Activated T-helper 17 cell treated with anti-CD3 and anti-CD28 coated beads, Interleukin-2, amount 50 U/mL, for 72 hours (primary cell): ENCODE data around the gene SETD1A. TPM values are rescaled to one million over a fixed set of nuclear protein-coding genes. Genes with fewer than 3 reads are reported as not detected.

ENCODE experiments used
- ATAC-seq: fragments of 150-1000 bp; cut with Tn5 transposase; replicated peaks from 2 replicates; pipeline ENCODE4 v1.10.0; 2021; ENCODE audit warnings: mild to moderate bottlenecking, moderate library complexity
- H3K27ac Mint-ChIP-seq: one replicate; pipeline ENCODE4 v1.8.0; 2022; ENCODE audit warnings: mixed read lengths
- H3K27me3 Mint-ChIP-seq: one replicate; pipeline ENCODE4 v1.8.0; 2022; ENCODE audit warnings: mixed read lengths
- H3K36me3 Mint-ChIP-seq: one replicate; pipeline ENCODE4 v1.8.0; 2022; ENCODE audit warnings: low read depth, mild to moderate bottlenecking, mixed read lengths
- H3K4me1 Mint-ChIP-seq: one replicate; pipeline ENCODE4 v1.8.0; 2022; ENCODE audit warnings: mixed read lengths
- H3K4me3 Mint-ChIP-seq: one replicate; pipeline ENCODE4 v1.8.0; 2022; ENCODE audit warnings: mild to moderate bottlenecking, mixed read lengths
- H3K9me3 Mint-ChIP-seq: one replicate; pipeline ENCODE4 v1.8.0; 2022; ENCODE audit warnings: mixed read lengths
- total RNA-seq, 2 donors: library from RNA; stranded (reverse); gene quantifications; one replicate each; pipeline ENCODE4 v1.2.3, GENCODE V29; 2022

Gene SETD1A
- total RNA-seq, result 10 to 100 TPM; 27.5 to 33.7 TPM

DNA sequence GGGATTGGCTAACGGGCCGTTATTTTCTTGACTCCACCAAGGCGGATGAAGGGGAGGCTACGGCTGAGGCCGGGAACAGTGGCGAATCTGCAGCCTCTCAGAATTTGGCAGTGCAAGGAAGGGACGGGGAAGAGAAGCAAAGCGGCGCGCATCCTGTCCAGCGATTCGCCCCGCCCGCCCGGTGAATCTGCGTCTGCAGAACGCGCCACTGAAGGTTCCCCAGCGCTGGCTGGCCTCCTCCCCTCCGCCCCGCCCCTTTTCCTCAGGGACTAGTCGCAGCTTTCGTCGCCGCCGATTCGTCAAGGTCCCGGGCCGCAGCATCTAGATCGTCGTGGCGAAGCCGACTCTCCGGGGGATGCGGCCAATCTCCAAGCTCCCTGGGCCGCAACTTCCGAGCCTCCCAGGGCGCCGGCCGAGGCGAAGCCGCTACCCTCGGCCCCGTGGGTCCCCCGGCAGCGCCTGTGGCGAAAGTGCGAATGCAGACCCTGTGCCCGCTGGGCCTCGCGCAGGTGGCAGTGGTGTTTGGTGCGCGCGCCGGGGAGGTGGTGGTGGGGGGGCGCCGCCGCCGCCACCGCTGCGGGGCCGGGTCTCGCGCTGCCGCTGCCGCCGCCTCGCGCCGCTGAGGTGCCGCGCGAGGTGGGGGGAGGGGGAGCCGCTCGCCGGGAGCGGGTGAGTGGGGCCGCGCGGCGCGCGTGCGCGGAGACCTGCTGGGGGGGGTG is at the start of gene SETD1A:
Gene SETD1A (plus strand): TSS at position 299 of the 719 bp plus-strand sequence. CDS start 978 bp downstream, outside the sequence.
- peak within 1 kb of the TSS; percentile 98 for H3K27ac Mint-ChIP-seq
- H3K4me3 Mint-ChIP-seq, result peak within 1 kb of the TSS; percentile 91
- H3K4me1 Mint-ChIP-seq, result peaks cover 17% of the 10 kb centered on the region
- peak; percentile 90 for ATAC-seq
- H3K36me3 Mint-ChIP-seq, result peaks cover 53% of the 10 kb centered on the region
- H3K27me3 Mint-ChIP-seq, result no peaks in the 10 kb centered on the region
- H3K9me3 Mint-ChIP-seq, result no peaks in the 10 kb centered on the region

DNA sequence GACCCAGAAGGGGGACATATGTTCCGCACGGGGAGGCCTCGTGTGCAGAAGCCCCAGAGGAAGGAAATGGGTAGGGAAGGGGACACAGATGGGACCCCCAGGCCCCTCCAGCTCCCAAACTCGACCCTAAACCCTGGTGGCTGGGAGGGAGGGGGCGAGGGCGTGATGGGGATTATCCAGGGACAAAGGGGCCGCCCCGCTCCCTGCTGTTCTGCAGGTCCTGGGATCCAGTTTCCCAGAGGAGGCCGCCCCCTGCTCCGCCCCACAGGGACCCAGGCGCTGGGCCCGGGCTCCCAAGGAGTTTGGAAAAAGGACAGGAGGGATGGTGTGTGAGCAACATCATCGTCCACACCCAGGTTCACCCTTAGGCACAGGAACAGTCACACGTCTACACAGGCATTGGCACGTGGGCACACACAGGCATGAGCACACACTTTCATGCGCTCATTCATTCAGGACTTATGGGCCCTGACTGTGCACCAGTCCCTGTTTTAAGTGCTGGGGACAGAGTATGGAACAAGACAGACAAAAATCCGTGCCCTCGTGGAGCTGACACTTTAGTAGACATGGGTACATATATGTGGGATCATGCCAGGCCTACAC is 47.0 kb upstream of the SETD1A start:
- Mint-ChIP-seq H3K4me1 (no peaks in the 10 kb centered on the region), H3K27me3 (no peaks in the 10 kb centered on the region), H3K27ac (no peak overlapping the region), H3K9me3 (no peaks in the 10 kb centered on the region), H3K4me3 (no peak overlapping the region), H3K36me3 (no peaks in the 10 kb centered on the region)
- no peak for ATAC-seq

DNA sequence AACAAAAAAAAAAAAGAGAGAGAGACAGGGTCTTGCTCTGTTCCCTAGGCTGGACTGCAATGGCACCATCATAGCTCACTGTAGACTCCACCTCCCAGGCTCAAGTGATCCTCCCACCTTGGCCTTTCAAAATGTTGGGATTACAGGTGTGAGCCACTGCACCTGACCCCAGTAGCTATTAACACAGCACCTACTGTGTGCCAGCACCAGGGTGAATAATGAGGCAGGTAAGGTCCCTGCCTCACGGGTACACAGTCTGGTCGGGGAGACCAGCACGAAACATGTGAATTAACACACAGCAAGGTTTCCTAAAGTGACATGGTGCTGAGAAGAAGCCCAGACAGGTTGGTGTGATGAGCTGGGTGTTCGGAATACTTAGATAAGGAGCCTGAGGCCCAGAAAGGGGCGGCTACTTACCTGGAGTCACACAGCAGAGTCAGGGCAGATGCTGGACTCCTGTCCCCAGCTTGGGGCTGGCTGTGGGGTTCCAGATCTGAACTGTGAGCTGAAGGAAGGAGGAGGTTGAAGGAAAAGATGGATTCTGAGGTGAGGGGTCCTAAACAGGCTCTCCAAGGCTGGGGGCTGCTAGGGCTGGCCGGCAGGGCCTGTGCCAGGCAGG is 44.7 kb upstream of the SETD1A start:
- Mint-ChIP-seq H3K36me3 (no peaks in the 10 kb centered on the region), H3K4me3 (no peak overlapping the region), H3K9me3 (no peaks in the 10 kb centered on the region), H3K4me1 (no peaks in the 10 kb centered on the region), H3K27ac (peak overlapping the region; percentile 63), H3K27me3 (no peaks in the 10 kb centered on the region)
- ATAC-seq, result no peak

DNA sequence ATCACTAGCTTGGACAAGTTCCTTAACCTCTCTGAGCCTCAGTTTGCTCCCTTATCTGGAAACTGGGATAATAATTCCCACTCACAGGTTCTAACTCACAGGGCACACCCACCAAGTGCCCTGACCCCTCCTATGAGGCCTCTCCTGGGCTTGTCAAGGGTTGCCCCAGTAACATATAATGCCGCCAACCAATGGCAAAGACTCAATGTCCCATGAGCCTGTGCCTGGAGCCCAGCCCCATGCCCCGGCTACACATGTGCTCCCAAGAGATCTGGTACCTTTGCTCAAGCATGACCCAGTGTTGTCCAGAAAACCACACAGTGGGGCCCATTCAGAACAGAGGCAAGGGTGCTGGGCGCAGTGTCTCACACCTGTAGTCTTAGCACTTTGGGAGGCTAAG is 42.7 kb upstream of the SETD1A start:
- no peaks in the 10 kb centered on the region for H3K27me3 Mint-ChIP-seq
- H3K36me3 Mint-ChIP-seq, result no peaks in the 10 kb centered on the region
- H3K4me3 Mint-ChIP-seq, result no peak overlapping the region
- no peak for ATAC-seq
- no peak overlapping the region for H3K27ac Mint-ChIP-seq
- no peaks in the 10 kb centered on the region for H3K4me1 Mint-ChIP-seq
- no peaks in the 10 kb centered on the region for H3K9me3 Mint-ChIP-seq

DNA sequence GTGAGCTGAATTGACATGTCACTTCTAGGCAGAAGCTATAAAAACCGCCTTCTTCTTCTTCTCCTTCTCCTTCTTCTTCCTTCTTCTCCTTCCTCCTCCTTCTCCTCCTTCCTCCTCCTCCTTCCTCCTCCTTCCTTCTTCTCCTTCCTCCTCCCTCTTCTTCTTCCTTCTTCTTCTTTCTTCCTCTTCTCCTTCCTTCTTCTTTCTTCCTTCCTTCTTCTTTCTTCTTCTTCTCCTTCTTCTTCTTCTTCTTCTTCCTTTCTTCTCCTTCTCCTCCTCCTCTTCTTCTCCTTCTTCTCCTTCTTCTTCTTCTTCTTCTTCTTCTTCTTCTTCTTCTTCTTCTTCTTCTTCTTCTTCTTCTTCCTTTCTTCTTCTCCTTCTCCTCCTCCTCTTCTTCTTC is 38.9 kb upstream of the SETD1A start:
- Mint-ChIP-seq H3K36me3 (peaks cover 4% of the 10 kb centered on the region), H3K27me3 (no peaks in the 10 kb centered on the region), H3K9me3 (no peaks in the 10 kb centered on the region), H3K27ac (no peak overlapping the region), H3K4me1 (no peaks in the 10 kb centered on the region), H3K4me3 (no peak overlapping the region)
- ATAC-seq, result no peak

DNA sequence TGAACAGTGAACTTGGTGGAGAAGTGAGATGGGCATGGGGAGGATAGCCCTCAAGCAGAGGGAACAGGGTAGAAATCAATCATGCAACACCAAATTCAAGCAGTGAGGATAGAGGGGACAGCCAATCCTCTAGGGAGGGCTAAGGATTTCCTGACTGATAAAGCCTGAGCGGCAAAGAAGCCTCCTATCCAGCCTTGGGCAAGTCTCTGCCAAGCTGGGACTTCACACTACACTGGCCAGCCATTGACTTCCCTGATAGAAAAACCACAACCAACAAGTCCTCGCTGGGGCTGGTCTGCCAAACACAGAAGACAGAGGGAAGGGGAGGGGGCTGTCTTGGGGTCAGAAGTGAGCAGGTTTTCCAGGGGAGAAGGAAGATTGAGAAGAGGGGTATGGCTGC is 36.7 kb upstream of the SETD1A start:
- Mint-ChIP-seq H3K27me3 (no peaks in the 10 kb centered on the region), H3K4me3 (peak overlapping the region; percentile 97)

DNA sequence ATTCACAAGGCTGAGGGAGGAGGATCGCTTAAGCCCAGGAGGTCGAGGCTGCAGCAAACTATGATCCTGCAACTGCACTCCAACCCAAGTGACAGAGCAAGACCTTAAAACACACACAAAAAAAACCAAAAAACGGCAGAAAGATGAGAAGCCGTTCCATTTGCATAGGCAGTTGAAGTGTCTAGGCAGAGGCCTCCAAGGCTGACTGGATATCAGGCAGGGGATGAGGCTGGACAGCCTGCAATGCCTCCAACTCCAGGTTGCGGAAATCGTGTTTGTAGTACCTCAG is 36.2 kb upstream of the SETD1A start:
- Mint-ChIP-seq H3K4me3 (peak overlapping the region; percentile 97), H3K36me3 (peaks cover 16% of the 10 kb centered on the region), H3K4me1 (peaks cover 8% of the 10 kb centered on the region), H3K27ac (peak overlapping the region; percentile 99), H3K27me3 (no peaks in the 10 kb centered on the region), H3K9me3 (no peaks in the 10 kb centered on the region)
- no peak for ATAC-seq

More for the DNA sequence above, 36.7 kb upstream of the SETD1A start:
- Mint-ChIP-seq H3K4me1 (peaks cover 4% of the 10 kb centered on the region), H3K27ac (no peak overlapping the region), H3K36me3 (peaks cover 11% of the 10 kb centered on the region), H3K9me3 (no peaks in the 10 kb centered on the region)
- ATAC-seq, result no peak

DNA sequence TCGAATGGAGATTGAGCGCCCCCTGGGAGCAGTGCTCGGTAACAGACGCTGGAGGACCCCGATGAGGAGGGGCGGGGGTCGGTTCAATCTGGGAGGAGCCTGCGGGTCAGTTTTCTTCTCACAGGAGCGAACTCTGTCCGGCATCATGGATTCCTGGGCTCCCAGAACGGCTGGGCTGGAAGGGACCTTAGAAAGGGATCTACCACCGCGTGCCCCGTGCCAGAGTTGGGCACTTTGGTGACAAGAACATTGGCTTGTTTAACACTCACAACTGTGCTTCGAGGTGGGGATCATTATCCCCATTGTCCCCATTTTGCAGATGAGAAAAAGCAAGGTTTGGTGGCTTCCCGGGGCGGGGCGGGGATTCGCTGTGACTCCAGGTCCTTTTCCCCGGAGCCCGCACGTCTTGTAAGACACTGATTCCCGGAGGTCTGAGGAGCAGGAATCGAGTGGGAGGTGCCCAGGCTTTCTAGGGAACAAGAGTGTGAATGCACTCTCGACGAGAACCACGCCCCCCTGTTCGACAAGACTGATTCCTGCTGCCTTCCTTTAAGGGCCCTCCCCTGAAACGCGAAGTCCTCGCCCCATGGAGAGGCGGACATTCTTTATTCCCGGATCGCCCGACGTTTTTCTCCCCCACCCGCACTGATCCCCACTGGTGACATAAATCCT is 35.7 kb upstream of the SETD1A start:
- H3K27me3 Mint-ChIP-seq, result no peaks in the 10 kb centered on the region
- H3K4me3 Mint-ChIP-seq, result peak overlapping the region; percentile 97
- H3K9me3 Mint-ChIP-seq, result no peaks in the 10 kb centered on the region
- peak overlapping the region; percentile 99 for H3K27ac Mint-ChIP-seq
- H3K36me3 Mint-ChIP-seq, result peaks cover 16% of the 10 kb centered on the region
- no peak for ATAC-seq
- H3K4me1 Mint-ChIP-seq, result peaks cover 11% of the 10 kb centered on the region

DNA sequence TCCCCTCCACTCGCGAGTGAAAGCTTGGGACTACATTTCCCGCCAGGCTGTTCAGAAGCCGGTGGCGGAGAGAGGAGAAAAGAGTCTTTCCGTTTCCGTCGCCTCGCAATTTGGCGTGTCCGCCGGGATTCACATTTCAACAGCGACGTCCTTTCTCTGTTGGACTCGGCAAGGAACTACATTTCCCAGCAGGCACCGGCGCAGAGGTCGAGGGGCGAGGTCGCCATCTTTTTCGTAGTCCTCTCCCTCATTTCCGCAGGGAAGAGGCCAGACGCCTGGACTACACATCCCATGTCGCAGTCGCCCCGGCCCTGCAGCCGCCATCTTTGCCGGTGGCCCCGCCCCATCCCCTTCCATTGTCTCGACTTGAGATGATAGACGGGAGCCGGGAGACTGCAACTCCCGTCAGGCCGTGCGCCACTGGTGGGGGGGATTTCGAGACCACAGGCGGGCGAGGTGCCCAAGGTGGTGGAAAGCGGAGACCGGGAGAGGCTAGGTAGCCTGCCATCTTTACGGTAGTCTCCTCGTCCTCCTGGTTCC is 35.1 kb upstream of the SETD1A start:
- Mint-ChIP-seq H3K4me1 (peaks cover 11% of the 10 kb centered on the region), H3K36me3 (peaks cover 16% of the 10 kb centered on the region), H3K4me3 (peak overlapping the region; percentile 97), H3K27me3 (no peaks in the 10 kb centered on the region), H3K9me3 (no peaks in the 10 kb centered on the region), H3K27ac (peak overlapping the region; percentile 99)
- ATAC-seq, result peak; percentile 87

DNA sequence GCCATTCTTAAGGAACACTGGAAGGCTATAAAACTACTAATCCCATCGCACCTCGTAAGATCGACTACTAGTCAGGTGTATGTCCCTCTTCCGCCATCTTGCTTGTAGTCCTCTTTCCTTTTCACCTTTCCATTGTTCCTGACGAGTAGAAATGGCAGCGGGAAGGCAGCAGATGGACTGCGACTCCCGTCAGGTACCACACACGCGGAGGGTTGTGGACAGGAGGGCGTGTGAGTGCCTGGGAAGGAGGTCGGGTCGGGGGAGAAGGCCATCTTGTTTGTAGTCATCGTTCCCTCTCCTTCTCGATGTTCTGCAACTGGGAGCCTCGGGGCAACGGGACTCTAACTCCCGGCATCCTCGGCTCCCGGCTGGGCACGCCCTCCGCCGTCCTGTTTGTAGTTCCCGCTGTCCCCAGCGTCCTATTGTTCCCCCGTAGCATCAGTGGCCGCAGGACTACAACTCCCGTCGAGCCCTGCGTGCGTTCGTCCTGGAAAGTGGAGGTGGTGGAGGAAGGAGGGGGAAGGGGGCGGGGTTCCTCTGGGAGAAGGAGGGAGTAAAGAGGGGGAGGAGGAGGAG is 34.5 kb upstream of the SETD1A start:
- Mint-ChIP-seq H3K4me3 (peak overlapping the region; percentile 97), H3K9me3 (no peaks in the 10 kb centered on the region), H3K27ac (peak overlapping the region; percentile 99), H3K27me3 (no peaks in the 10 kb centered on the region), H3K4me1 (peaks cover 11% of the 10 kb centered on the region), H3K36me3 (peaks cover 16% of the 10 kb centered on the region)
- peak; percentile 87 for ATAC-seq

DNA sequence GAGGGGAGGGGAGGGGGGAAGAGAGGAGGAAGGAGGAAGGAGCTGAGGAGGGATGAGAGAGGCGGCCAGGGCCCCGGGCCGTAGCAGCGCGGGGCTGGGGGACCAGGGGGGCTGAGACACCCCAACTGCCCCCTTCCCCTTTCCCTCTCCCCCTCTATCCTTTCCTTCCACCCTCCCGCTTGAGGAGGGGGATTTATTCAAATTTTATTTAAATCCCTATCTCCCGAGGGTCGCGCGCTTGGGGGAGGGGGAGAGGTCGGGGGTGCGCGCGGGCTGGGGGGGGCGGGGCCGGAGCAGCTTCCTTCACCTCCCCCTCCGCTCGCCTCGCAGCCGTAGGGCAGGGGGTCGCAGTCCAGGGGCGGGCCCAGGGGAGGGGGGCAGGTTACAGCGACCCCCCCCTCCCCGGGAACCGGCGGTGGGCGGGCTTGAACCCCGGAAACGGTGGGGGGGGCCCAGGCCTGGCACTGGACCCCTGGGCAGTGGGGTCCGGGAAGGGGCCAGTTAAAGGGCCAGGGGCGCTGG is 33.9 kb upstream of the SETD1A start, which contains the start of gene FBXL19:
Gene FBXL19 (plus strand): TSS at position 19 of the 522 bp plus-strand sequence. CDS start 2,183 bp downstream, outside the sequence.
- Mint-ChIP-seq H3K27ac (peak within 1 kb of the TSS; percentile 99), H3K9me3 (no peaks in the 10 kb centered on the region), H3K4me3 (peak within 1 kb of the TSS; percentile 97), H3K36me3 (peaks cover 16% of the 10 kb centered on the region), H3K4me1 (peaks cover 11% of the 10 kb centered on the region), H3K27me3 (no peaks in the 10 kb centered on the region)
- ATAC-seq, result no peak

DNA sequence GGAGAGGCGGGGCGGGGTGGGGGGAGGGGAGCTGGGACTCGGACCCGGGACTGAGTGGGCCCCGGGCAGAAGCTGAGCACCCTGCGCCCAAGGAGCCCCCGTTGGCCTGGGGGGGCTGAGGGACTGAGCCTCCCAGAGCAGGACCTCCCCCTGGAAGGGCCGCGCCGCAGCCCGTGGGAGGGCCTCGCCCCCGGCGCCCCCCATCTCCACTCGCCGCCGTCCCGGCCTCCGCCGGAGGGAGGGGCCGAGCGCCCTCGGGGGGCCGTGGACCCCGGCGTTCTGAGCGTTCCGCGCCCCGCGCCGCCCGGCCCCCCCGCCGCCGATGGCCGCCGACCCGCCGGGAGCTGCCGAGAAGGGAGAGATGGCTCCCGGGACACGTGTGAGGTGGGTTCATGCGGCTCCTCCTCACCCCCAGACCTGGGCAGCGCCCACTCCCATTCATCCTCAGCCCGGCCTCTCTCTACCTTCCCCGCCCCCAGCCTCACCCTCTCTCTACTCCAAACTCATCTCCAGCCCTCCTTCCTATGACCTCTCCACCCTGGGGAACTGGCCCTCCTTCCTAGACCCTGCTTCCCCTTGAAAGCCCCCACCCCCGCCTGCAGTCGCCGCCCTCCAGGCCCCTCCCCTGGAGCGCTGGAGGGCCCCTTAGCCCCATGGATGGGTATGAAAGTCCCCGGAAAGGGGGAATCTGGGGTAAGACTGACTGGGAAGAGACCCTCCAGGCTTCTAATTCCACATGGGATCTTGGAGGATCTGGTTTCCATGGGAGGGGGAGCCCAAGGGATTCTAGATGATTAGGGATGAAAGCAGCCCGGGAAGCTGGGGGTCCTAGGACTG is 33.3 kb upstream of the SETD1A start:
- no peak for ATAC-seq
- peaks cover 11% of the 10 kb centered on the region for H3K4me1 Mint-ChIP-seq

DNA sequence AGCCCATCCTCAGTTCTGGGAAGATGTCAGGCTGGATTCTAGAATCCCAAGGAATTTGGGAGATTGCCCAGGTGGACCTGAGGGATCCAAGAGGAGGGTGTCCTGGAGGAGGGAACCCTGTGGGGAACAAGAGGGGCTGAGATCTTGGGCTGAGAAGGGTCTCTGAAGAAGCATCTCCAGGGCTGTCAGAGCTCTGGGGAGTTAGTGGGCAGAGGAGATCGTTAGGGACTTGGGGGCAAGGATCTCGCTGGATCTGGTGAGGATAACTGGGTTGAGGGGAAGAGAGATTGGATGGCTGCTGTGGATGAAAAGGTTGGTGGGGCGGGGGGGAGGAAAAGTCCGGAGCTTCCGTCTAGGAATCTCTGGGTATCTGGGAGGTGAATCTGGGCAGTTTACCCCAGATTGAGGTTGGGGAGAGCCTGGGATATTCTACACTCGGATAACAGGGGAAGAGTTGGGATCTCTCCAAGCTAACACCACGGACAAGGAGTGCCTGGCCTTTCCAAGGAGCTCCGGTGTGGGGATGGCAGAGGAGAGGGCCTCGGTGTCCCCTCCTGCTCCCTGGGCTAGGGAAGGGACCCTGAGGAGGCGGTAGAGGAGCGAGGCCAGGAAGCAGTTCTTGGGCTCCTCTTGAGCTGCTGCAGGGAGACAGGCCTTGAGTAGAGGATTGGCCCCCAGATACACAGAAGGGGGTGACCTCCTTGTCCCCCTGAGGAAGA is 32.5 kb upstream of the SETD1A start:
- H3K4me1 Mint-ChIP-seq, result peaks cover 11% of the 10 kb centered on the region
- no peak for ATAC-seq
- H3K27me3 Mint-ChIP-seq, result no peaks in the 10 kb centered on the region
- H3K9me3 Mint-ChIP-seq, result no peaks in the 10 kb centered on the region
- peak overlapping the region; percentile 67 for H3K4me3 Mint-ChIP-seq
- peak overlapping the region; percentile 78 for H3K27ac Mint-ChIP-seq
- H3K36me3 Mint-ChIP-seq, result peaks cover 16% of the 10 kb centered on the region

More for the DNA sequence above, 33.3 kb upstream of the SETD1A start:
- H3K27me3 Mint-ChIP-seq, result no peaks in the 10 kb centered on the region
- H3K4me3 Mint-ChIP-seq, result peak overlapping the region; percentile 67
- H3K36me3 Mint-ChIP-seq, result peaks cover 16% of the 10 kb centered on the region
- peak overlapping the region; percentile 78 for H3K27ac Mint-ChIP-seq
- no peaks in the 10 kb centered on the region for H3K9me3 Mint-ChIP-seq
